ENCODE results near the gene SEC61B. TPM values are rescaled to one million over a fixed set of nuclear protein-coding genes. Genes with fewer than 3 reads are reported as not detected.

The SEC61B gene
- total RNA-seq, 2 donors from 2014 or later: 105 to 127 TPM

Other genes starting within 250 kb of the SEC61B start
- 10 to 100 TPM; 13.4 to 23.4 TPM for gene TGFBR1, start 117.2 kb upstream of the SEC61B start, total RNA-seq
- gene ALG2, start 340 bp upstream of the SEC61B start, total RNA-seq: 10 to 100 TPM; 14.0 to 20.6 TPM